NT2/D1 (cell line): Measurements from ENCODE around the gene MCHR1.

Experiments
- YY1 ChIP-seq: IDR thresholded peaks from 2 replicates; pipeline ENCODE4 v1.6.1; 2011; ENCODE audit not compliant: insufficient read length, insufficient read depth
- ZNF274 ChIP-seq: IDR thresholded peaks from 2 replicates; pipeline ENCODE4 v1.6.1; 2011; ENCODE audit warnings: mild to moderate bottlenecking, low read depth, low read length

GRCh38 chr22:40728731-40729189, 49.5 kb downstream of the MCHR1 start:
- no peak for TF ChIP-seq ZNF274
- TF ChIP-seq YY1 = no peak
